ENCODE measurements around the gene NUP54. TPM values are rescaled to one million over a fixed set of nuclear protein-coding genes. Genes with fewer than 3 reads are reported as not detected.

The NUP54 gene
- total and polyA plus RNA-seq, 2 donors, result 59.3 to 73.0 TPM

GRCh38 chr4:76188149-76188548, 40.0 kb upstream of the NUP54 start:
- H3K4me3 ChIP-seq (ENCODE audit: low read length in 2 of 2), result no peak overlapping the region
- no peaks in the 10 kb centered on the region for H3K27me3 ChIP-seq (ENCODE audit: control insufficient read depth in 2 of 2, insufficient read depth in 1 of 2, low read length in 1 of 2)
- peaks cover 0 to 2% of the 10 kb centered on the region in 2 donors for H3K36me3 ChIP-seq (ENCODE audit: control insufficient read depth in 2 of 2, insufficient read depth in 2 of 2, low read length in 1 of 2)
- no peak for DNase-seq (ENCODE audit: low read depth in 6 of 9, low spot score in 9 of 9)
- H3K9me3 ChIP-seq (ENCODE audit: control insufficient read depth in 2 of 2, insufficient read depth in 1 of 2, low read length in 1 of 2), result peaks cover 0 to 4% of the 10 kb centered on the region in 2 donors
- no peak overlapping the region for H3K27ac ChIP-seq (ENCODE audit: low read depth in 1 of 2, low read length in 1 of 2)
- no peaks in the 10 kb centered on the region for H3K4me1 ChIP-seq (ENCODE audit: control insufficient read depth in 2 of 2, insufficient read depth in 2 of 2, low read length in 2 of 2)

DNA sequence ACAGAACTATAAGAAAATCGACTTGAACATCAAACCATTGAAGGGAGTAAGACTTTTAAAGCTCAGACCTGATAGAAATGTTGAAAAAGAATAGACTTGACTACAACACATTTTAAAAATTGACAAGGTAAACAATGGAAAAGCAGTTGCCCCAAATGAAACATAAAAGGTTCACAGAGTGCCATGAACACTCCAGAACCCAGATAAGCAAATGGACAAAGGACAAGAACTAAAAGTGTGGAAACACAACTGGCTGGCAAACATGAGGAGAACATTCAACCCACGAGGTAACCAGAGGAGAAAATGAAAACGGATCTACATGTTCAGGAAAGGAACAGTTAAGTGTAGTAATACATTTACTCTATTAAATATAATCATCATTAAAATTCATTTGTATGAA, 39.0 kb upstream of the NUP54 start:
- no peak overlapping the region for H3K4me3 ChIP-seq (ENCODE audit: low read length in 2 of 2)
- WGBS, result 90% methylated on average over 3 of the region's 3 CpGs
- H3K27me3 ChIP-seq (ENCODE audit: control insufficient read depth in 2 of 2, insufficient read depth in 1 of 2, low read length in 1 of 2), result no peaks in the 10 kb centered on the region
- H3K27ac ChIP-seq (ENCODE audit: low read depth in 1 of 2, low read length in 1 of 2), result no peak overlapping the region
- no peaks in the 10 kb centered on the region for H3K9me3 ChIP-seq (ENCODE audit: control insufficient read depth in 2 of 2, insufficient read depth in 1 of 2, low read length in 1 of 2)
- H3K4me1 ChIP-seq (ENCODE audit: control insufficient read depth in 2 of 2, insufficient read depth in 2 of 2, low read length in 2 of 2), result no peaks in the 10 kb centered on the region
- H3K36me3 ChIP-seq (ENCODE audit: control insufficient read depth in 2 of 2, insufficient read depth in 2 of 2, low read length in 1 of 2), result no peaks in the 10 kb centered on the region
- DNase-seq (ENCODE audit: low read depth in 6 of 9, low spot score in 9 of 9), result no peak

DNA sequence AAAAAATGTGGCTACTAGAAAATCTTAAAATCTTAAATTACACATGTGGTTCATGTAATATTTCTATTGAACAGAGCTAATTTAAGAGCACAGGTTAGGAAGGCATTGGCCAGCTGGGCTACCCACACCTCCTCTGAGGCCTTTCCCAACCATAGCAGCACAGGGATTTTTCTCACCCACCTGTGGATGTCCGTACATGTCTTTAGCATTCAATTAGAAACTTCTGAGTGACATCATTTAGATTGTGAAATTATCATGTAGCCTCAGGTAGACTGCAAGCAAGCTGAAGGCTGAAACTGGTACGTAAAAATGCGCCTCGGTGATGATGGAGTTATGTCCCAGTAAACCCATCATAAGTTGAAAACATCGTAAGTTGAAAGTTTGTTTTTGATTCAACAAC, 34.3 kb upstream of the NUP54 start:
- no peaks in the 10 kb centered on the region for H3K27me3 ChIP-seq (ENCODE audit: control insufficient read depth in 2 of 2, insufficient read depth in 1 of 2, low read length in 1 of 2)
- 97% methylated on average over 5 of the region's 5 CpGs for WGBS
- no peaks in the 10 kb centered on the region for H3K36me3 ChIP-seq (ENCODE audit: control insufficient read depth in 2 of 2, insufficient read depth in 2 of 2, low read length in 1 of 2)
- peaks cover 0 to 2% of the 10 kb centered on the region in 2 donors for H3K4me1 ChIP-seq (ENCODE audit: control insufficient read depth in 2 of 2, insufficient read depth in 2 of 2, low read length in 2 of 2)
- H3K27ac ChIP-seq (ENCODE audit: low read depth in 1 of 2, low read length in 1 of 2), result no peak overlapping the region
- DNase-seq (ENCODE audit: low read depth in 6 of 9, low spot score in 9 of 9), result no peak
- H3K9me3 ChIP-seq (ENCODE audit: control insufficient read depth in 2 of 2, insufficient read depth in 1 of 2, low read length in 1 of 2), result no peaks in the 10 kb centered on the region
- no peak overlapping the region for H3K4me3 ChIP-seq (ENCODE audit: low read length in 2 of 2)

- Histone ChIP-seq H3K4me3 (ENCODE audit: low read length in 2 of 2) (no peak overlapping the region), H3K4me1 (ENCODE audit: control insufficient read depth in 2 of 2, insufficient read depth in 2 of 2, low read length in 2 of 2) (peaks cover 0 to 2% of the 10 kb centered on the region in 2 donors), H3K27ac (ENCODE audit: low read depth in 1 of 2, low read length in 1 of 2) (no peak overlapping the region), H3K36me3 (ENCODE audit: control insufficient read depth in 2 of 2, insufficient read depth in 2 of 2, low read length in 1 of 2) (no peaks in the 10 kb centered on the region), H3K27me3 (ENCODE audit: control insufficient read depth in 2 of 2, insufficient read depth in 1 of 2, low read length in 1 of 2) (no peaks in the 10 kb centered on the region), H3K9me3 (ENCODE audit: control insufficient read depth in 2 of 2, insufficient read depth in 1 of 2, low read length in 1 of 2) (no peaks in the 10 kb centered on the region)
- WGBS, result 71% methylated on average over 11 of the region's 11 CpGs
- DNase-seq (ENCODE audit: low read depth in 6 of 9, low spot score in 9 of 9), result peak; percentile 47 to 90 (median 78)
Measured at GRCh38 chr4:76179398-76180318, 31.5 kb upstream of the NUP54 start.

DNA sequence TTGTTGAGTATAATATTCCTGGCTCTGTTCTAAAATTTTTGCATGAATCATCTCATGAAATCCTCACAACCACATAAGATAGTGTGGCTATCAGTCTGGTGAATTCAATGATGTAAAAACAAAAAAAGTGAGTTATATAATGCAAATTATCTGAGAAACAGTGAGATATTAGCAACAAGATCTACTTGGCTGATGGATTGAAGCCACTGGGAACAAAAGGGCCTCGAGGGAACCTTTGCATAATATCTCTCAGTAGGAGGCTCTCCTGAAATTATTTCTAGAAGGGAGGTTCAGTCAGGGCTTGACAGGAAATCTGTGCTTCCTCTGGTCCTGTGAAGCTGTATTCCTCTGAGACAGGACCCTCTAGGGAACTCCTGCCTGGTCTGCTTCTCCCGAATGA, 30.1 kb upstream of the NUP54 start:
- no peak for DNase-seq (ENCODE audit: low read depth in 6 of 9, low spot score in 9 of 9)
- no peak overlapping the region for H3K4me3 ChIP-seq (ENCODE audit: low read length in 2 of 2)
- WGBS, result 72% methylated on average over 2 of the region's 2 CpGs
- no peaks in the 10 kb centered on the region for H3K9me3 ChIP-seq (ENCODE audit: control insufficient read depth in 2 of 2, insufficient read depth in 1 of 2, low read length in 1 of 2)
- no peaks in the 10 kb centered on the region for H3K27me3 ChIP-seq (ENCODE audit: control insufficient read depth in 2 of 2, insufficient read depth in 1 of 2, low read length in 1 of 2)
- H3K27ac ChIP-seq (ENCODE audit: low read depth in 1 of 2, low read length in 1 of 2), result no peak overlapping the region
- H3K36me3 ChIP-seq (ENCODE audit: control insufficient read depth in 2 of 2, insufficient read depth in 2 of 2, low read length in 1 of 2), result peaks cover 0 to 5% of the 10 kb centered on the region in 2 donors
- H3K4me1 ChIP-seq (ENCODE audit: control insufficient read depth in 2 of 2, insufficient read depth in 2 of 2, low read length in 2 of 2), result peaks cover 0 to 2% of the 10 kb centered on the region in 2 donors

DNA sequence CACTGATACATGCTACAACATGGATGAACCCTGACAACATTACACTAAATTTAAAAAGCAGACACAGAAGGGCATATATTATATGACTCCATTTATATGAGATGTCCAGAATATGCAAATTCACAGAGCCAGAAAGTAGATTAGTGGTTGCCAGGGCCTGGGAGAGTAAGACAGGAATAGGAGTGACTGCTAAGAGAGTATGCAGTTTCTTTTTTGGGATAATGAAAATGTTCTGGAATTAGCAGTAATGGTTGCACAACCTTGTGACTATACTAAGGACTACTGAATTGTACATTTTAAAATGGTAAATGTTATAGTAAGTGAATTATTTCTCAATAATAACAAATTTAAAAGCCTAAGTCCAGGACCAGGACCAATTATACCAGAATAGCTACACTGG, 29.5 kb upstream of the NUP54 start:
- peaks cover 0 to 2% of the 10 kb centered on the region in 2 donors for H3K4me1 ChIP-seq (ENCODE audit: control insufficient read depth in 2 of 2, insufficient read depth in 2 of 2, low read length in 2 of 2)
- no peaks in the 10 kb centered on the region for H3K9me3 ChIP-seq (ENCODE audit: control insufficient read depth in 2 of 2, insufficient read depth in 1 of 2, low read length in 1 of 2)
- H3K27me3 ChIP-seq (ENCODE audit: control insufficient read depth in 2 of 2, insufficient read depth in 1 of 2, low read length in 1 of 2), result no peaks in the 10 kb centered on the region
- peaks cover 0 to 5% of the 10 kb centered on the region in 2 donors for H3K36me3 ChIP-seq (ENCODE audit: control insufficient read depth in 2 of 2, insufficient read depth in 2 of 2, low read length in 1 of 2)
- H3K4me3 ChIP-seq (ENCODE audit: low read length in 2 of 2), result no peak overlapping the region
- no peak for DNase-seq (ENCODE audit: low read depth in 6 of 9, low spot score in 9 of 9)
- H3K27ac ChIP-seq (ENCODE audit: low read depth in 1 of 2, low read length in 1 of 2), result no peak overlapping the region

- WGBS, result 99% methylated on average over 1 of the region's 1 CpG
Measured at GRCh38 chr4:76175336-76175735, 27.1 kb upstream of the NUP54 start.

DNA sequence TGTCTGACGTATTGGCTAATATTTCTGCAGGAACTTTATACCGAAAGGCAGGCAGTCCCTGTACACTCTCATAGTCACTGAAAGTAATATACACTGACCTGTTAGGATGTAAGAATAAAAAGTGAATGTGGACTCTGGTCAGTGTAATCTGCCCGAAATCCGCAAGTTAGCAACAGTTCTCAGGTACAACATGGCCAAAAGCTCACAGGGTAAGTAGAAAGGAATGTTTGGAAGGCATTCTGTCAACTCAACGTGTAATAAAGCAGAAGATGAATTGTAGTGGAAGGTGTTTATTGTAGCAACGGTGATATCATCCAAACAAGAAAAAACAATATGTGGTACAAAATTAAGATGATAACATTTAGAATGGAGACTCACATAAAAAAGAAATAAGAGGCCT, 26.0 kb upstream of the NUP54 start:
- Histone ChIP-seq H3K4me1 (ENCODE audit: control insufficient read depth in 2 of 2, insufficient read depth in 2 of 2, low read length in 2 of 2) (no peaks in the 10 kb centered on the region), H3K4me3 (ENCODE audit: low read length in 2 of 2) (no peak overlapping the region), H3K27ac (ENCODE audit: low read depth in 1 of 2, low read length in 1 of 2) (no peak overlapping the region), H3K27me3 (ENCODE audit: control insufficient read depth in 2 of 2, insufficient read depth in 1 of 2, low read length in 1 of 2) (no peaks in the 10 kb centered on the region), H3K36me3 (ENCODE audit: control insufficient read depth in 2 of 2, insufficient read depth in 2 of 2, low read length in 1 of 2) (peaks cover 0 to 5% of the 10 kb centered on the region in 2 donors), H3K9me3 (ENCODE audit: control insufficient read depth in 2 of 2, insufficient read depth in 1 of 2, low read length in 1 of 2) (no peaks in the 10 kb centered on the region)
- DNase-seq (ENCODE audit: low read depth in 6 of 9, low spot score in 9 of 9), result no peak
- WGBS, result 98% methylated on average over 6 of the region's 6 CpGs

More at GRCh38 chr4:76175336-76175735, 27.1 kb upstream of the NUP54 start:
- H3K27me3 ChIP-seq (ENCODE audit: control insufficient read depth in 2 of 2, insufficient read depth in 1 of 2, low read length in 1 of 2), result no peaks in the 10 kb centered on the region
- H3K4me1 ChIP-seq (ENCODE audit: control insufficient read depth in 2 of 2, insufficient read depth in 2 of 2, low read length in 2 of 2), result peaks cover 0 to 2% of the 10 kb centered on the region in 2 donors
- DNase-seq (ENCODE audit: low read depth in 6 of 9, low spot score in 9 of 9), result no peak
- H3K4me3 ChIP-seq (ENCODE audit: low read length in 2 of 2), result no peak overlapping the region
- H3K27ac ChIP-seq (ENCODE audit: low read depth in 1 of 2, low read length in 1 of 2), result no peak overlapping the region
- peaks cover 0 to 5% of the 10 kb centered on the region in 2 donors for H3K36me3 ChIP-seq (ENCODE audit: control insufficient read depth in 2 of 2, insufficient read depth in 2 of 2, low read length in 1 of 2)
- no peaks in the 10 kb centered on the region for H3K9me3 ChIP-seq (ENCODE audit: control insufficient read depth in 2 of 2, insufficient read depth in 1 of 2, low read length in 1 of 2)

- Histone ChIP-seq H3K27me3 (ENCODE audit: control insufficient read depth in 2 of 2, insufficient read depth in 1 of 2, low read length in 1 of 2) (no peaks in the 10 kb centered on the region), H3K36me3 (ENCODE audit: control insufficient read depth in 2 of 2, insufficient read depth in 2 of 2, low read length in 1 of 2) (peaks cover 3 to 7% of the 10 kb centered on the region in 2 donors), H3K4me1 (ENCODE audit: control insufficient read depth in 2 of 2, insufficient read depth in 2 of 2, low read length in 2 of 2) (no peaks in the 10 kb centered on the region), H3K27ac (ENCODE audit: low read depth in 1 of 2, low read length in 1 of 2) (no peak overlapping the region), H3K4me3 (ENCODE audit: low read length in 2 of 2) (no peak overlapping the region), H3K9me3 (ENCODE audit: control insufficient read depth in 2 of 2, insufficient read depth in 1 of 2, low read length in 1 of 2) (no peaks in the 10 kb centered on the region)
- no peak for DNase-seq (ENCODE audit: low read depth in 6 of 9, low spot score in 9 of 9)
- WGBS, result 98% methylated on average over 3 of the region's 3 CpGs
Measured at GRCh38 chr4:76168688-76169087, 20.5 kb upstream of the NUP54 start.

All from thymus (tissue), 11 donors.